Liver (tissue), 9 donors: ENCODE measurements around the gene LSM7. TPM values are rescaled to one million over a fixed set of nuclear protein-coding genes. Genes with fewer than 3 reads are reported as not detected.
A peak's percentile ranks its signal among the peaks of the same experiment; 100 is the strongest.

Experiments
- DNase-seq: peaks from one replicate; pipeline ENCODE4 v3.0.0-alpha.2; 2017; ENCODE audit warnings: low spot score
- H3K27ac ChIP-seq, 2 donors: one replicate each; pipeline ENCODE4 v1.7.0; 2013; ENCODE audit warnings: inconsistent platforms in 2 of 2, low read length in 2 of 2, control low read depth in 1 of 2, low read depth in 1 of 2, mild to moderate bottlenecking in 1 of 2
- H3K27me3 ChIP-seq, 4 donors: one replicate each; pipeline versions ENCODE4 v1.6.1 to v1.7.0; 2013; ENCODE audit warnings: low read length in 3 of 4, inconsistent platforms in 1 of 4, mild to moderate bottlenecking in 1 of 4, moderate library complexity in 1 of 4; ENCODE audit not compliant: control insufficient read depth in 4 of 4, insufficient read depth in 4 of 4
- H3K36me3 ChIP-seq, 4 donors: one replicate each; pipeline versions ENCODE4 v1.6.1 to v1.7.0; 2013; ENCODE audit warnings: low read length in 3 of 4, mild to moderate bottlenecking in 3 of 4, low read depth in 1 of 4, moderate library complexity in 1 of 4; ENCODE audit not compliant: control insufficient read depth in 4 of 4, insufficient read depth in 3 of 4
- H3K4me1 ChIP-seq, 4 donors: one replicate each; pipeline versions ENCODE4 v1.6.1 to v1.7.0; 2013; ENCODE audit warnings: low read length in 3 of 4, mild to moderate bottlenecking in 3 of 4, moderate library complexity in 1 of 4; ENCODE audit not compliant: control insufficient read depth in 4 of 4, insufficient read depth in 4 of 4
- H3K4me3 ChIP-seq, 3 donors: one replicate each; pipeline versions ENCODE4 v1.6.1 to v1.7.0; 2013; ENCODE audit warnings: low read length in 3 of 3, control low read depth in 1 of 3, low read depth in 1 of 3, mild to moderate bottlenecking in 1 of 3
- H3K9ac ChIP-seq, 2 donors: one replicate each; pipeline ENCODE4 v1.7.0; 2013; ENCODE audit warnings: low read length in 2 of 2, mild to moderate bottlenecking in 2 of 2, moderate library complexity in 2 of 2, control low read depth in 1 of 2, low read depth in 1 of 2
- H3K9me3 ChIP-seq, 4 donors: one replicate each; pipeline versions ENCODE4 v1.6.1 to v1.7.0; 2013; ENCODE audit warnings: low read length in 3 of 4; ENCODE audit not compliant: control insufficient read depth in 4 of 4
- FOXA1 ChIP-seq: IDR thresholded peaks from 2 replicates; pipeline ENCODE4 v1.6.1; 2016; ENCODE audit warnings: antibody characterized with exemption
- FOXA2 ChIP-seq: IDR thresholded peaks from 2 replicates; pipeline ENCODE4 v1.6.1; 2016; ENCODE audit warnings: antibody characterized with exemption
- GABPA ChIP-seq, 2 donors: IDR thresholded peaks in 1 of 2; conservative IDR thresholded peaks in 1 of 2; 2 replicates each; pipeline ENCODE4 v1.6.1; 2016; ENCODE audit warnings: antibody characterized with exemption in 2 of 2, mild to moderate bottlenecking in 1 of 2, moderate library complexity in 1 of 2
- HNF4G ChIP-seq: IDR thresholded peaks from 2 replicates; pipeline ENCODE4 v1.6.1; 2016; ENCODE audit warnings: antibody characterized with exemption
- JUND ChIP-seq, 2 donors: IDR thresholded peaks; 2 replicates each; pipeline ENCODE4 v1.6.1; 2016; ENCODE audit warnings: antibody characterized with exemption in 2 of 2
- MAX ChIP-seq: IDR thresholded peaks from 2 replicates; pipeline ENCODE4 v1.6.1; 2016; ENCODE audit warnings: antibody characterized with exemption
- NR2F2 ChIP-seq: IDR thresholded peaks from 2 replicates; pipeline ENCODE4 v1.6.1; 2016; ENCODE audit warnings: antibody characterized with exemption
- RAD21 ChIP-seq, 2 donors: IDR thresholded peaks; 2 replicates each; pipeline ENCODE4 v1.6.1; 2016; ENCODE audit warnings: antibody characterized with exemption in 2 of 2, mild to moderate bottlenecking in 2 of 2
- SP1 ChIP-seq: IDR thresholded peaks from 2 replicates; pipeline ENCODE4 v1.6.1; 2018; ENCODE audit warnings: antibody characterized with exemption, mild to moderate bottlenecking
- TAF1 ChIP-seq: conservative IDR thresholded peaks from 2 replicates; pipeline ENCODE4 v1.6.1; 2016; ENCODE audit warnings: antibody characterized with exemption, mild to moderate bottlenecking
- YY1 ChIP-seq: IDR thresholded peaks from 2 replicates; pipeline ENCODE4 v1.6.1; 2016; ENCODE audit warnings: antibody characterized with exemption, mild to moderate bottlenecking
- WGBS: extraction: QIAGEN DNeasy Blood & Tissue Kit; methylation state at CpG from one replicate; pipeline ENCODE4 v1.1.7; 2013; 5-methylcytosine and 5-hydroxymethylcytosine counted together
- polyA plus RNA-seq, 2 donors: library from polyadenylated mRNA; stranded (reverse) in 1 of 2; unstranded in 1 of 2; fragments of 200-250 nt in 1 of 2; fragments of >200 nt in 1 of 2; fragmentation: Nextera tagmentation in 1 of 2; extraction: Ambion mirVana in 1 of 2; gene quantifications; one replicate each; pipeline versions ENCODE4 v1.2.1 to v1.2.3, GENCODE V29; 2013 to 2015
- total RNA-seq, 2 donors: library from RNA; depleted of rRNA; stranded (reverse); fragments of >200 nt; gene quantifications; one replicate each; pipeline ENCODE4 v1.2.3, GENCODE V29; 2014
- TF ChIP-seq, protein P1 (sequence below): fragments of 150-350 bp; IDR thresholded peaks from 2 replicates; pipeline ENCODE4 v1.5.1; 2017; ENCODE audit warnings: improper control_type of control experiment, low read depth, low read length; ENCODE audit not compliant: missing input control
- TF ChIP-seq, protein P2 (sequence below): IDR thresholded peaks from 2 replicates; pipeline ENCODE4 v1.6.1; 2016; ENCODE audit warnings: antibody characterized with exemption
- donor health status: healthy.
- donor health status: healthy.
- donor health status: healthy.
- donor health status: healthy.
- donor health status: healthy.

LSM7 gene
- total and polyA plus RNA-seq, 4 donors, result 23.6 to 59.9 (median 38.5) TPM

GRCh38 chr19:2330255-2330631 lies 1.9 kb upstream of the LSM7 start:
- peaks cover 16 to 40% (median 33%) of the 10 kb centered on the region in 4 donors for H3K4me1 ChIP-seq
- H3K36me3 ChIP-seq, result no peaks in the 10 kb centered on the region
- H3K4me3 ChIP-seq, result no peak overlapping the region
- no peaks in the 10 kb centered on the region for H3K9me3 ChIP-seq
- H3K27me3 ChIP-seq, result no peaks in the 10 kb centered on the region
- H3K9ac ChIP-seq, result no peak overlapping the region
- DNase-seq, result no peak
- peak overlapping the region in 1 of 2 donors; percentile 7 for H3K27ac ChIP-seq
- 69% methylated on average over 10 of the region's 10 CpGs for WGBS
- TF ChIP-seq TAF1, result no peak
- no peak for TF ChIP-seq FOXA1
- no peak for TF ChIP-seq RAD21 (IDR thresholded peaks at IDR 0.05)
- no peak for TF ChIP-seq GABPA (IDR thresholded peaks at IDR 0.05 in 1 of 2, conservative IDR thresholded peaks at IDR 0.05 in 1 of 2)
- TF ChIP-seq YY1, result no peak
- TF ChIP-seq, protein P1, sequence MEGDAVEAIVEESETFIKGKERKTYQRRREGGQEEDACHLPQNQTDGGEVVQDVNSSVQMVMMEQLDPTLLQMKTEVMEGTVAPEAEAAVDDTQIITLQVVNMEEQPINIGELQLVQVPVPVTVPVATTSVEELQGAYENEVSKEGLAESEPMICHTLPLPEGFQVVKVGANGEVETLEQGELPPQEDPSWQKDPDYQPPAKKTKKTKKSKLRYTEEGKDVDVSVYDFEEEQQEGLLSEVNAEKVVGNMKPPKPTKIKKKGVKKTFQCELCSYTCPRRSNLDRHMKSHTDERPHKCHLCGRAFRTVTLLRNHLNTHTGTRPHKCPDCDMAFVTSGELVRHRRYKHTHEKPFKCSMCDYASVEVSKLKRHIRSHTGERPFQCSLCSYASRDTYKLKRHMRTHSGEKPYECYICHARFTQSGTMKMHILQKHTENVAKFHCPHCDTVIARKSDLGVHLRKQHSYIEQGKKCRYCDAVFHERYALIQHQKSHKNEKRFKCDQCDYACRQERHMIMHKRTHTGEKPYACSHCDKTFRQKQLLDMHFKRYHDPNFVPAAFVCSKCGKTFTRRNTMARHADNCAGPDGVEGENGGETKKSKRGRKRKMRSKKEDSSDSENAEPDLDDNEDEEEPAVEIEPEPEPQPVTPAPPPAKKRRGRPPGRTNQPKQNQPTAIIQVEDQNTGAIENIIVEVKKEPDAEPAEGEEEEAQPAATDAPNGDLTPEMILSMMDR, result no peak
- TF ChIP-seq, protein P2, sequence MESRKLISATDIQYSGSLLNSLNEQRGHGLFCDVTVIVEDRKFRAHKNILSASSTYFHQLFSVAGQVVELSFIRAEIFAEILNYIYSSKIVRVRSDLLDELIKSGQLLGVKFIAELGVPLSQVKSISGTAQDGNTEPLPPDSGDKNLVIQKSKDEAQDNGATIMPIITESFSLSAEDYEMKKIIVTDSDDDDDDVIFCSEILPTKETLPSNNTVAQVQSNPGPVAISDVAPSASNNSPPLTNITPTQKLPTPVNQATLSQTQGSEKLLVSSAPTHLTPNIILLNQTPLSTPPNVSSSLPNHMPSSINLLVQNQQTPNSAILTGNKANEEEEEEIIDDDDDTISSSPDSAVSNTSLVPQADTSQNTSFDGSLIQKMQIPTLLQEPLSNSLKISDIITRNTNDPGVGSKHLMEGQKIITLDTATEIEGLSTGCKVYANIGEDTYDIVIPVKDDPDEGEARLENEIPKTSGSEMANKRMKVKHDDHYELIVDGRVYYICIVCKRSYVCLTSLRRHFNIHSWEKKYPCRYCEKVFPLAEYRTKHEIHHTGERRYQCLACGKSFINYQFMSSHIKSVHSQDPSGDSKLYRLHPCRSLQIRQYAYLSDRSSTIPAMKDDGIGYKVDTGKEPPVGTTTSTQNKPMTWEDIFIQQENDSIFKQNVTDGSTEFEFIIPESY, result no peak
- no peak for TF ChIP-seq FOXA2
- TF ChIP-seq JUND (IDR thresholded peaks at IDR 0.05), result no peak
- TF ChIP-seq MAX, result no peak

- no peak for DNase-seq
- Histone ChIP-seq H3K27me3 (no peaks in the 10 kb centered on the region), H3K36me3 (peaks cover 0 to under 1% (median 0%) of the 10 kb centered on the region in 4 donors), H3K4me3 (peak overlapping the region in 2 of 3 donors; percentile 86 to 90), H3K9me3 (no peaks in the 10 kb centered on the region), H3K9ac (no peak overlapping the region), H3K27ac (no peak overlapping the region), H3K4me1 (peaks cover 16 to 40% (median 33%) of the 10 kb centered on the region in 4 donors)
- WGBS, result 72% methylated on average over 13 of the region's 13 CpGs
- TF ChIP-seq, protein P2, result no peak
- no peak for TF ChIP-seq GABPA (IDR thresholded peaks at IDR 0.05 in 1 of 2, conservative IDR thresholded peaks at IDR 0.05 in 1 of 2)
- TF ChIP-seq FOXA2, result no peak
- TF ChIP-seq NR2F2, result no peak
- no peak for TF ChIP-seq HNF4G
- TF ChIP-seq SP1, result no peak
- TF ChIP-seq TAF1, result no peak
- TF ChIP-seq FOXA1, result no peak
- TF ChIP-seq RAD21 (IDR thresholded peaks at IDR 0.05), result no peak
- TF ChIP-seq, protein P1, result no peak
- no peak for TF ChIP-seq JUND (IDR thresholded peaks at IDR 0.05)
- TF ChIP-seq YY1, result no peak
These were observed 1.1 kb upstream of the LSM7 start for GRCh38 chr19:2329501-2329916.
